HG03342 (cell line): Measurements from ENCODE around the gene RAB43.
"Not testable (repeated sequence)": the region's sequence is repeated elsewhere in the genome, so short reads cannot be mapped to it uniquely, and the experiment has no call there.

Source experiments
- ATAC-seq: cut with Tn5 transposase; IDR thresholded peaks from one replicate; pipeline ENCODE4 v1.9.1; 2021; ENCODE audit warnings: mild to moderate bottlenecking, moderate library complexity; ENCODE audit not compliant: unreplicated experiment

The RAB43 gene

GRCh38 chr3:129121792-129122411 lies at the start of gene RAB43:
Gene RAB43, minus strand, starts transcription at chr3:129121804. Its CDS starts 315 bp downstream, at chr3:129121489.
- peak; percentile 46 for ATAC-seq

- ATAC-seq = no peak
Measured at GRCh38 chr3:129166579-129167332, 45.2 kb upstream of the RAB43 start.

- not testable (repeated sequence) for ATAC-seq
Measured at GRCh38 chr3:129165594-129165993, 44.0 kb upstream of the RAB43 start.

- no peak for ATAC-seq
Measured at GRCh38 chr3:129164500-129164899, 42.9 kb upstream of the RAB43 start.

GRCh38 chr3:129162729-129163579 lies 41.4 kb upstream of the RAB43 start:
- ATAC-seq = no peak

- peak; percentile 9 for ATAC-seq
Measured at GRCh38 chr3:129161860-129162271, 40.3 kb upstream of the RAB43 start.

GRCh38 chr3:129160891-129161859 lies 39.6 kb upstream of the RAB43 start, which contains the start of gene ISY1:
Gene ISY1, minus strand, starts transcription at chr3:129161063. Its CDS starts 88 bp downstream, at chr3:129160975.
- ATAC-seq = peak; percentile 78

GRCh38 chr3:129144786-129145185 lies 23.2 kb upstream of the RAB43 start:
- no peak for ATAC-seq

- ATAC-seq = not testable (repeated sequence)
Measured at GRCh38 chr3:129141011-129141410, 19.4 kb upstream of the RAB43 start.

- ATAC-seq = no peak
Measured at GRCh38 chr3:129139911-129140310, 18.3 kb upstream of the RAB43 start.

GRCh38 chr3:129136275-129136674 lies 14.7 kb upstream of the RAB43 start:
- ATAC-seq = not testable (repeated sequence)

GRCh38 chr3:129132097-129132866 lies 10.7 kb upstream of the RAB43 start:
- no peak for ATAC-seq

GRCh38 chr3:129131465-129132088 lies 10.0 kb upstream of the RAB43 start:
- ATAC-seq = no peak

- ATAC-seq = no peak
Measured at GRCh38 chr3:129130291-129130813, 8.7 kb upstream of the RAB43 start.

- ATAC-seq = no peak
Measured at GRCh38 chr3:129128357-129129155, 7.0 kb upstream of the RAB43 start.

- no peak for ATAC-seq
Measured at GRCh38 chr3:129126726-129127280, 5.2 kb upstream of the RAB43 start.

- no peak for ATAC-seq
Measured at GRCh38 chr3:129123314-129124060, 1.9 kb upstream of the RAB43 start.
